Kidney epithelial cell (primary cell): Measurements from ENCODE around the gene SCMH1. TPM values are rescaled to one million over a fixed set of nuclear protein-coding genes. Genes with fewer than 3 reads are reported as not detected.

Experiments used
- DNase-seq: peaks from one replicate; pipeline ENCODE4 v3.0.0-alpha.2; 2010; ENCODE audit warnings: low read depth
- H3K27me3 ChIP-seq: 2 replicates; pipeline ENCODE4 v1.6.0; 2011; ENCODE audit warnings: low read length; ENCODE audit not compliant: control insufficient read depth, insufficient read depth
- H3K36me3 ChIP-seq: 2 replicates; pipeline ENCODE4 v1.5.1; 2011; ENCODE audit warnings: low read length; ENCODE audit not compliant: control insufficient read depth, insufficient read depth
- H3K4me3 ChIP-seq: 2 replicates; pipeline ENCODE4 v1.5.1; 2011; ENCODE audit warnings: low read depth, mild to moderate bottlenecking, control low read depth, low read length
- CTCF ChIP-seq: IDR thresholded peaks from 2 replicates; pipeline ENCODE4 v1.5.1; 2011; ENCODE audit warnings: mild to moderate bottlenecking, moderate library complexity, low read length, control low read depth, inconsistent platforms; ENCODE audit not compliant: insufficient read depth, poor library complexity, severe bottlenecking
- total RNA-seq: library from RNA; depleted of rRNA; stranded (reverse); fragments of >200 nt; gene quantifications from 2 replicates; pipeline ENCODE4 v1.2.3, GENCODE V29; 2015

SCMH1 gene
- total RNA-seq, 1 donor from 2014 or later, result 24.3 TPM

- TF ChIP-seq CTCF, result no peak
- no peak for DNase-seq
- Histone ChIP-seq H3K36me3 (no peaks in the 10 kb centered on the region), H3K27me3 (no peaks in the 10 kb centered on the region), H3K4me3 (no peak overlapping the region)
Observed at GRCh38 chr1:41024953-41025352, 217.2 kb downstream of the SCMH1 start.

- Histone ChIP-seq H3K36me3 (no peaks in the 10 kb centered on the region), H3K4me3 (no peak overlapping the region), H3K27me3 (no peaks in the 10 kb centered on the region)
- no peak for DNase-seq
- peak; percentile 41 for TF ChIP-seq CTCF
Observed at GRCh38 chr1:41023279-41023990, 218.7 kb downstream of the SCMH1 start.

GRCh38 chr1:41022424-41022823, 219.7 kb downstream of the SCMH1 start:
- no peaks in the 10 kb centered on the region for H3K27me3 ChIP-seq
- no peaks in the 10 kb centered on the region for H3K36me3 ChIP-seq
- no peak for DNase-seq
- no peak overlapping the region for H3K4me3 ChIP-seq
- no peak for TF ChIP-seq CTCF

GRCh38 chr1:41021526-41022308, 220.4 kb downstream of the SCMH1 start, which contains the start of gene SLFNL1:
Gene SLFNL1, minus strand, starts transcription at chr1:41021725. Its CDS starts 1,065 bp downstream, at chr1:41020660.
- no peak for TF ChIP-seq CTCF
- no peak for DNase-seq
- peaks cover 1% of the 10 kb centered on the region for H3K36me3 ChIP-seq
- no peaks in the 10 kb centered on the region for H3K27me3 ChIP-seq
- H3K4me3 ChIP-seq, result no peak within 1 kb of the TSS

GRCh38 chr1:41020654-41021053, 221.5 kb downstream of the SCMH1 start:
- peaks cover 1% of the 10 kb centered on the region for H3K36me3 ChIP-seq

More at GRCh38 chr1:41020654-41021053, 221.5 kb downstream of the SCMH1 start:
- no peaks in the 10 kb centered on the region for H3K27me3 ChIP-seq
- no peak for TF ChIP-seq CTCF
- H3K4me3 ChIP-seq, result no peak overlapping the region
- no peak for DNase-seq
